Measurements from ENCODE around the gene SMC6. TPM values are rescaled to one million over a fixed set of nuclear protein-coding genes. Genes with fewer than 3 reads are reported as not detected.

SMC6 gene
- total RNA-seq, 4 donors from 2014 or later, result 7.5 to 11.0 (median 9.6) TPM

DNA sequence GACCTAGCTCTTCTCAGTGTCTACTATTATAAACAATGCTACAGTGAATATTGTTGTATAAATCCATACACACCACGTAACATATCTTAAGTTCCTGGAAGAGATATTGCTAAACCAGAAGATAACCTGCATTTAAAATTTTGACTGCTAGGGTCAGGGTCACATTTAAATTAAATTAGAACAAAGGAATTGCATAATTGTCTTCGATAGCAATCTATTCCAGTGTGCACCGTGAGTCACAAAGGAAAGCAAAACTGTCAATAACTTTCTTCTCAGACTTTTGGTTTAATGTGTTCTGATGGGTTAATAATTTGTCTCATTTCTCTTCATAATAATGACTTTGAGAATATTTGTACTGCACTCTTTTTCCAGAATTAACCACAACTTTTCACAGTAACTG lies 4.5 kb upstream of the SMC6 start:
- peaks cover 13 to 18% of the 10 kb centered on the region in 2 donors for H3K4me1 ChIP-seq
- in situ Hi-C loops (cut with MboI; ENCODE audit: low sequenced_read_pairs in 4 of 4), result no loop called here
- H3K27me3 ChIP-seq, result no peaks in the 10 kb centered on the region
- intact Hi-C loops (cut with DNase I; ENCODE audit: low total_unique reads), result no loop called here
- DNase-seq (no peak), ATAC-seq (no peak)
- no peak for TF ChIP-seq POLR2A (IDR thresholded peaks at IDR 0.05)
- TF ChIP-seq, protein P1, sequence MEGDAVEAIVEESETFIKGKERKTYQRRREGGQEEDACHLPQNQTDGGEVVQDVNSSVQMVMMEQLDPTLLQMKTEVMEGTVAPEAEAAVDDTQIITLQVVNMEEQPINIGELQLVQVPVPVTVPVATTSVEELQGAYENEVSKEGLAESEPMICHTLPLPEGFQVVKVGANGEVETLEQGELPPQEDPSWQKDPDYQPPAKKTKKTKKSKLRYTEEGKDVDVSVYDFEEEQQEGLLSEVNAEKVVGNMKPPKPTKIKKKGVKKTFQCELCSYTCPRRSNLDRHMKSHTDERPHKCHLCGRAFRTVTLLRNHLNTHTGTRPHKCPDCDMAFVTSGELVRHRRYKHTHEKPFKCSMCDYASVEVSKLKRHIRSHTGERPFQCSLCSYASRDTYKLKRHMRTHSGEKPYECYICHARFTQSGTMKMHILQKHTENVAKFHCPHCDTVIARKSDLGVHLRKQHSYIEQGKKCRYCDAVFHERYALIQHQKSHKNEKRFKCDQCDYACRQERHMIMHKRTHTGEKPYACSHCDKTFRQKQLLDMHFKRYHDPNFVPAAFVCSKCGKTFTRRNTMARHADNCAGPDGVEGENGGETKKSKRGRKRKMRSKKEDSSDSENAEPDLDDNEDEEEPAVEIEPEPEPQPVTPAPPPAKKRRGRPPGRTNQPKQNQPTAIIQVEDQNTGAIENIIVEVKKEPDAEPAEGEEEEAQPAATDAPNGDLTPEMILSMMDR (IDR thresholded peaks at IDR 0.05 in 4 of 5, conservative IDR thresholded peaks at IDR 0.05 in 1 of 5), result no peak
- H3K36me3 ChIP-seq, result no peaks in the 10 kb centered on the region
- no peak overlapping the region for H3K4me3 ChIP-seq
- no peak overlapping the region for H3K27ac ChIP-seq
- no peaks in the 10 kb centered on the region for H3K9me3 ChIP-seq

DNA sequence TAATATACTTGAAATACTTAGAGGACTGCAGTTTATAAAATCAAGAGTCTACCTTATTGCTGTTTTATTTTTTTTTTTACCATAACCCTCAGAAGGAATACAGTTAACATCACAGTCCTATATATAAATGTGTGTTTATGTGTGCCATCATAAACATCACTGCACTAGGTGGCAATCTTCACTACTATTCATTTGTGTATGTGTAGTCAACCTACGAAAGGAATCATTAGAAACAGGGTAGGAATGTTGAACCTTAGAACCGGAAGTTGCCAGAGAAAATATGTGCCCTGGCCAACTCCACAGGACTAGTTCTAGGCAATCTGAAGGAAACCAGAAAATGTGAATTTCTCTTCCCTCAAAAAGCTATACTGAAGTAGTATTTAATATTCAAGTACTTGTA lies 3.7 kb upstream of the SMC6 start:
- ATAC-seq (no peak), DNase-seq (no peak)
- Histone ChIP-seq H3K27me3 (no peaks in the 10 kb centered on the region), H3K4me1 (peaks cover 20 to 21% of the 10 kb centered on the region in 2 donors), H3K4me3 (no peak overlapping the region), H3K36me3 (no peaks in the 10 kb centered on the region), H3K27ac (no peak overlapping the region), H3K9me3 (no peaks in the 10 kb centered on the region)
- TF ChIP-seq POLR2A (IDR thresholded peaks at IDR 0.05), result no peak
- TF ChIP-seq, protein P1 (IDR thresholded peaks at IDR 0.05 in 4 of 5, conservative IDR thresholded peaks at IDR 0.05 in 1 of 5), result no peak
- in situ Hi-C loops (cut with MboI; ENCODE audit: low sequenced_read_pairs in 4 of 4), result no loop called here
- intact Hi-C loops (cut with DNase I; ENCODE audit: low total_unique reads), result no loop called here

DNA sequence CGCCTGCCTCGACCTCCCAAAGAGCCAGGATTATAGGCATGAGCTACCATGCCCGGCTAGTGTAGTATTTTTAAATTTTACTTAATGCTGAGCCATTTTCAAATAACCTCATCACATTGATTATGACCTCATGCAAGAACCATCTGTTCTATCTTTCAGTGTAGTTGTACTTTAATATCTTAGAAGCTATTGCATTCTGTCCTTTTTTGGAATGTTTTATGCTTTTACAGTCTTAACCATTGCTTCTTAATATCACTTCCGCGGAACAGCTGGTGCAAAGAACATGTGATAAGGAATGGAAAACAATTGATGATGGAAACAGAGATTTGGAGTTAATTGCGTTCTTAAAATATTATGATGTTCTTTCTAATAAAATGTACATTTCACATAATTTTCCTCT lies 3.1 kb upstream of the SMC6 start:
- Histone ChIP-seq H3K27ac (no peak overlapping the region), H3K4me3 (no peak overlapping the region), H3K9me3 (no peaks in the 10 kb centered on the region), H3K36me3 (no peaks in the 10 kb centered on the region), H3K27me3 (no peaks in the 10 kb centered on the region), H3K4me1 (peaks cover 27% of the 10 kb centered on the region in 2 donors)
- TF ChIP-seq POLR2A (IDR thresholded peaks at IDR 0.05), result no peak
- TF ChIP-seq, protein P1 (IDR thresholded peaks at IDR 0.05 in 4 of 5, conservative IDR thresholded peaks at IDR 0.05 in 1 of 5), result no peak
- ATAC-seq (no peak), DNase-seq (no peak)
- intact Hi-C loops (cut with DNase I; ENCODE audit: low total_unique reads) (no loop called here), in situ Hi-C loops (cut with MboI; ENCODE audit: low sequenced_read_pairs in 4 of 4) (no loop called here)

DNA sequence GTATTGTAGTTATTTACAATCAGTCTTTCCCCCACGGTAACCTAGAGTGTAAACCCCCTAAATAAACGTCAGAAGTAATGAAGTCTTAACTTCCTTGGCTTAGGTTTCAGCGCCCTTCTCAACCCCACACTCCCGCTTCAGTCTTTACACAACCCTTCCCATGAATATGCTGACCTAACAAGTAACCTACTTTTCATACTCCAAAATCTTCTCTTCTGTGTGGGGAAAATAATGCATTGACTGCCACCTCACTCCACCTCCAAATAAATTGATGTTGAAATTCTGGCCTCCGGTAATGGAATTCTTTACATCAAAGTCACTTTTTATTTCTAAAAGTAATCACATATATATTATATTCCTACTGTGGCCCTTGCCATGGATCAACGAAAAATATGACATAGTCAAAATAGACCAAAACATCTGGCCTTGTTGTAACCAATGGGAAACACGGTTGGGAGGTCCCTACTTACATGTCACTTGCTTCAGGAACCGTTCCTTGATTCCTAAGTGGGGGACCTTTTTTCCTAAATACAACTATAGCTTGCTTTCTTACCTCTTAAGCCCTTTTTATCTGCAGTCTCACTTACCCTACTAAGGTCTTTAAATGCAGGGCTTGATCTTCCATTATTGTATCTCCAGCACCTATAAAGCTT lies 1.3 kb upstream of the SMC6 start:
- Histone ChIP-seq H3K4me1 (peaks cover 29 to 31% of the 10 kb centered on the region in 2 donors), H3K27me3 (no peaks in the 10 kb centered on the region), H3K36me3 (no peaks in the 10 kb centered on the region), H3K27ac (peak overlapping the region in 2 of 4 donors; percentile 97 to 99), H3K4me3 (peak overlapping the region; percentile 87 to 95 (median 90)), H3K9me3 (no peaks in the 10 kb centered on the region)
- TF ChIP-seq, protein P1 (IDR thresholded peaks at IDR 0.05 in 4 of 5, conservative IDR thresholded peaks at IDR 0.05 in 1 of 5), result no peak
- TF ChIP-seq POLR2A (IDR thresholded peaks at IDR 0.05), result no peak
- DNase-seq (no peak), ATAC-seq (no peak)
- in situ Hi-C loops (cut with MboI; ENCODE audit: low sequenced_read_pairs in 4 of 4) (no loop called here), intact Hi-C loops (cut with DNase I; ENCODE audit: low total_unique reads) (loop anchor here (5.0 kb wide), 1 partner anchor 122 kb away; the partner anchor contains the start of gene KCNS3)
